Measurements from ENCODE around the gene KIAA1958. TPM values are rescaled to one million over a fixed set of nuclear protein-coding genes. Genes with fewer than 3 reads are reported as not detected.

Gene KIAA1958
- total and polyA plus RNA-seq, 7 donors = 0.60 to 8.0 (median 4.3) TPM

- peaks cover 0 to 45% (median 10%) of the 10 kb centered on the region in 4 donors for H3K36me3 ChIP-seq
These were observed 209.8 kb downstream of the KIAA1958 start for GRCh38 chr9:112696461-112696860.

GRCh38 chr9:112699230-112699629 is 212.6 kb downstream of the KIAA1958 start:
- no peak for TF ChIP-seq CTCF (IDR thresholded peaks at IDR 0.05)
- TF ChIP-seq POLR2A (IDR thresholded peaks at IDR 0.05) = no peak
- TF ChIP-seq POLR2AphosphoS5 (IDR thresholded peaks at IDR 0.05) = no peak
- no peak for TF ChIP-seq EP300 (IDR thresholded peaks at IDR 0.05)
- WGBS, 2 donors = 77 to 92% methylated on average over 5 of the region's 5 CpGs
- DNase-seq = no peak
- H3K36me3 ChIP-seq = peaks cover 0 to 19% (median 2%) of the 10 kb centered on the region in 4 donors
- H3K27ac ChIP-seq = no peak overlapping the region
- intact Hi-C loops (cut with DNase I) = no loop called here
- no peak overlapping the region for H3K4me3 ChIP-seq
- no peaks in the 10 kb centered on the region for H3K27me3 ChIP-seq
- H3K4me1 ChIP-seq = no peaks in the 10 kb centered on the region
- no peaks in the 10 kb centered on the region for H3K9me3 ChIP-seq

More at GRCh38 chr9:112696461-112696860, 209.8 kb downstream of the KIAA1958 start:
- Histone ChIP-seq H3K27ac (no peak overlapping the region), H3K4me1 (no peaks in the 10 kb centered on the region), H3K9me3 (no peaks in the 10 kb centered on the region), H3K4me3 (no peak overlapping the region), H3K27me3 (no peaks in the 10 kb centered on the region)
- TF ChIP-seq EP300 (IDR thresholded peaks at IDR 0.05) = no peak
- TF ChIP-seq POLR2AphosphoS5 (IDR thresholded peaks at IDR 0.05) = no peak
- no peak for TF ChIP-seq CTCF (IDR thresholded peaks at IDR 0.05)
- no peak for TF ChIP-seq POLR2A (IDR thresholded peaks at IDR 0.05)
- DNase-seq = no peak
- intact Hi-C loops (cut with DNase I) = no loop called here
- WGBS, 2 donors = 96 to 97% methylated on average over 5 of the region's 5 CpGs

- Histone ChIP-seq H3K27me3 (no peaks in the 10 kb centered on the region), H3K27ac (no peak overlapping the region), H3K4me1 (no peaks in the 10 kb centered on the region), H3K36me3 (peaks cover 0 to 16% (median 2%) of the 10 kb centered on the region in 4 donors), H3K4me3 (no peak overlapping the region), H3K9me3 (no peaks in the 10 kb centered on the region)
- TF ChIP-seq POLR2A (IDR thresholded peaks at IDR 0.05) (no peak), EP300 (IDR thresholded peaks at IDR 0.05) (no peak), CTCF (IDR thresholded peaks at IDR 0.05) (no peak), POLR2AphosphoS5 (IDR thresholded peaks at IDR 0.05) (no peak)
- intact Hi-C loops (cut with DNase I) = no loop called here
- DNase-seq = no peak
These were observed 213.5 kb downstream of the KIAA1958 start for GRCh38 chr9:112700085-112700484.

GRCh38 chr9:112703304-112703703 is 216.7 kb downstream of the KIAA1958 start:
- Histone ChIP-seq H3K36me3 (peaks cover 0 to 7% (median 0%) of the 10 kb centered on the region in 4 donors), H3K4me1 (no peaks in the 10 kb centered on the region), H3K9me3 (no peaks in the 10 kb centered on the region), H3K4me3 (no peak overlapping the region), H3K27me3 (no peaks in the 10 kb centered on the region), H3K27ac (no peak overlapping the region)
- TF ChIP-seq POLR2AphosphoS5 (IDR thresholded peaks at IDR 0.05) (no peak), CTCF (IDR thresholded peaks at IDR 0.05) (no peak)
- intact Hi-C loops (cut with DNase I) = no loop called here
- WGBS, 2 donors = 90 to 94% methylated on average over 2 of the region's 2 CpGs
- no peak for DNase-seq

GRCh38 chr9:112705768-112706427 is 219.3 kb downstream of the KIAA1958 start:
- no peak overlapping the region for H3K4me3 ChIP-seq
- no peak overlapping the region for H3K27ac ChIP-seq
- H3K36me3 ChIP-seq = peaks cover 0 to 4% (median 0%) of the 10 kb centered on the region in 4 donors
- H3K9me3 ChIP-seq = no peaks in the 10 kb centered on the region
- no peak for DNase-seq
- TF ChIP-seq POLR2AphosphoS5 (IDR thresholded peaks at IDR 0.05) = no peak
- no peak for TF ChIP-seq POLR2A (IDR thresholded peaks at IDR 0.05)
- TF ChIP-seq EP300 (IDR thresholded peaks at IDR 0.05) = no peak
- TF ChIP-seq CTCF (IDR thresholded peaks at IDR 0.05) = peak in 1 of 4 experiments; percentile 26
- 38 to 67% methylated on average over 6 of the region's 6 CpGs for WGBS, 2 donors
- no peaks in the 10 kb centered on the region for H3K27me3 ChIP-seq
- intact Hi-C loops (cut with DNase I) = no loop called here
- no peaks in the 10 kb centered on the region for H3K4me1 ChIP-seq

Data from sigmoid colon (tissue), 7 donors.